OCI-LY3 (cell line): ENCODE data around the gene SLC7A7.

Experiments
- EZH2phosphoT487 ChIP-seq: fragments of 200-600 bp; shearing (Covaris generic); IDR thresholded peaks from 2 replicates; pipeline ENCODE4 v1.6.1; 2018; ENCODE audit warnings: antibody characterized with exemption, mixed run types, low read depth
- TF ChIP-seq, protein P1 (sequence below): fragments of 200-600, 300-600 bp; sonication (generic); IDR thresholded peaks from 2 replicates; pipeline ENCODE4 v1.5.1; 2014; ENCODE audit warnings: antibody characterized with exemption, low read length, low read depth

DNA sequence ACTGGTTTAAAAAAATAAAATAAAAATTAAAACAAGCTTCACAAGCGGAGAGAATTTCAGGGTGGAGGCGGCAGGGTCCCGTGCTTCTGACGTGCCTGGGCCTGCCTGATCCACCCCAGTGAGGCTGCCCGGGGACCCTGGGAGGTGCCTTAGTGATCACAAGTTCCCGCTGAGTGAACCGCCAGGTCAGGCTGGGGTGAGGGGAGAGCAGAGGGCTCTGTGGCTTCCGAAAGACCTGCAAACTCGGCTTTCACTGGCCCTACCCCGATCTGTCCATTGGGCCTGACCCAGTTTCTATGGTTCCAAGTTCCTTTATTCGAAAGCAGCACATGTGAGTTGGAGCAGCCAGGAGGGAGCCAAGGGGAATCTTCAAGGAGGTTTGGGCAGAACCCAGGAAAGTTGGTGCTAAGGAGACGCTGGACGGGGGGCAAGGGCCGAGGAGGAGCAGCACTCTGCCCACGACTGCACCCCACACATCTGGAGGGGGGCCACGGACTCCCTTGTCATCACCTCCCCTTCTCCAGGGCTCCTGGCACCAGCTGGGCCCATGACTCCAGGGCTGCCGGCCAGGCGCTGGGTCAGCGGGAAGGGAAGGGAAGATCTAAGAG is 34.1 kb upstream of the SLC7A7 start:
- TF ChIP-seq, protein P1, sequence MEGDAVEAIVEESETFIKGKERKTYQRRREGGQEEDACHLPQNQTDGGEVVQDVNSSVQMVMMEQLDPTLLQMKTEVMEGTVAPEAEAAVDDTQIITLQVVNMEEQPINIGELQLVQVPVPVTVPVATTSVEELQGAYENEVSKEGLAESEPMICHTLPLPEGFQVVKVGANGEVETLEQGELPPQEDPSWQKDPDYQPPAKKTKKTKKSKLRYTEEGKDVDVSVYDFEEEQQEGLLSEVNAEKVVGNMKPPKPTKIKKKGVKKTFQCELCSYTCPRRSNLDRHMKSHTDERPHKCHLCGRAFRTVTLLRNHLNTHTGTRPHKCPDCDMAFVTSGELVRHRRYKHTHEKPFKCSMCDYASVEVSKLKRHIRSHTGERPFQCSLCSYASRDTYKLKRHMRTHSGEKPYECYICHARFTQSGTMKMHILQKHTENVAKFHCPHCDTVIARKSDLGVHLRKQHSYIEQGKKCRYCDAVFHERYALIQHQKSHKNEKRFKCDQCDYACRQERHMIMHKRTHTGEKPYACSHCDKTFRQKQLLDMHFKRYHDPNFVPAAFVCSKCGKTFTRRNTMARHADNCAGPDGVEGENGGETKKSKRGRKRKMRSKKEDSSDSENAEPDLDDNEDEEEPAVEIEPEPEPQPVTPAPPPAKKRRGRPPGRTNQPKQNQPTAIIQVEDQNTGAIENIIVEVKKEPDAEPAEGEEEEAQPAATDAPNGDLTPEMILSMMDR, result no peak
- TF ChIP-seq EZH2phosphoT487, result no peak
